Sigmoid colon (tissue), 7 donors: ENCODE measurements around the gene DUSP22. TPM values are rescaled to one million over a fixed set of nuclear protein-coding genes. Genes with fewer than 3 reads are reported as not detected.
A peak's percentile ranks its signal among the peaks of the same experiment; 100 is the strongest.

Experiments used
- DNase-seq: peaks from one replicate; pipeline ENCODE4 v3.0.0-alpha.2; 2019
- H3K27ac ChIP-seq, 4 donors: fragments of 200-600 bp; sonication (generic); one replicate each; pipeline ENCODE4 v1.5.1; 2016 to 2019; ENCODE audit warnings: mild to moderate bottlenecking in 1 of 4
- H3K27me3 ChIP-seq, 3 donors: fragments of 200-600 bp; sonication (generic); one replicate each; pipeline ENCODE4 v1.5.1; 2019; ENCODE audit warnings: mild to moderate bottlenecking in 1 of 3
- H3K36me3 ChIP-seq, 4 donors: fragments of 200-600 bp; sonication (generic); one replicate each; pipeline ENCODE4 v1.5.1; 2016 to 2019
- H3K4me1 ChIP-seq, 4 donors: fragments of 200-600 bp; sonication (generic); one replicate each; pipeline ENCODE4 v1.5.1; 2017 to 2019
- H3K4me3 ChIP-seq, 4 donors: fragments of 200-600 bp; sonication (generic); one replicate each; pipeline ENCODE4 v1.5.1; 2017 to 2019; ENCODE audit warnings: mild to moderate bottlenecking in 2 of 4, moderate library complexity in 1 of 4
- H3K9me3 ChIP-seq, 4 donors: fragments of 200-600 bp in 3 of 4; sonication (generic) in 3 of 4; one replicate each; pipeline versions ENCODE4 v1.5.1 to v1.6.1; 2013 to 2019
- CTCF ChIP-seq, 4 experiments: fragments of 450-650 bp in 3 of 4; fragments of 200-600 bp in 1 of 4; IDR thresholded peaks; one replicate each; pipeline ENCODE4 v1.5.1; 2016 to 2019; ENCODE audit warnings: antibody characterized with exemption in 4 of 4, mild to moderate bottlenecking in 3 of 4, moderate library complexity in 2 of 4
- EP300 ChIP-seq, 4 donors: sonication (generic); formaldehyde crosslinking; IDR thresholded peaks; one replicate each; pipeline ENCODE4 v1.6.1; 2017; ENCODE audit warnings: antibody characterized with exemption in 4 of 4
- POLR2A ChIP-seq, 2 donors: fragments of 450-650 bp; IDR thresholded peaks; one replicate each; pipeline ENCODE4 v1.6.1; 2016; ENCODE audit warnings: antibody characterized with exemption in 2 of 2, mild to moderate bottlenecking in 2 of 2, moderate library complexity in 2 of 2
- POLR2AphosphoS5 ChIP-seq, 4 donors: sonication (generic); formaldehyde crosslinking; IDR thresholded peaks; one replicate each; pipeline ENCODE4 v1.6.1; 2017; ENCODE audit warnings: antibody characterized with exemption in 4 of 4
- WGBS, 2 donors: extraction: QIAGEN DNeasy Blood & Tissue Kit; methylation state at CpG; one replicate each; pipeline ENCODE4 v1.1.7; 2013; 5-methylcytosine and 5-hydroxymethylcytosine counted together
- intact Hi-C: fragments of 100-400 bp; cut with DNase I; formaldehyde crosslinking; loops from one replicate; pipeline ENCODE4 v1.15.1; 2023
- polyA plus RNA-seq, 3 donors: library from polyadenylated mRNA; stranded (reverse); fragments of 200-250 nt; gene quantifications; one replicate each; pipeline ENCODE4 v1.2.3, GENCODE V29; 2013
- total RNA-seq, 4 donors: library from RNA; depleted of rRNA; stranded (reverse); fragments of >200 nt; gene quantifications; one replicate each; pipeline ENCODE4 v1.1.0, GENCODE V29; 2016
- donor health status: healthy with polysubstance abuse.
- donor health status: Bipolar disorder and iron deficiency.
- donor health status: healthy.

Gene DUSP22
- total and polyA plus RNA-seq, 7 donors = 15.7 to 113 (median 55.6) TPM

GRCh38 chr6:359261-360035 lies 67.2 kb downstream of the DUSP22 start:
- Histone ChIP-seq H3K4me3 (no peak overlapping the region), H3K27me3 (no peaks in the 10 kb centered on the region), H3K27ac (no peak overlapping the region), H3K4me1 (no peaks in the 10 kb centered on the region), H3K9me3 (peaks cover 0 to 6% (median 0%) of the 10 kb centered on the region in 4 donors), H3K36me3 (no peaks in the 10 kb centered on the region)
- TF ChIP-seq EP300 (IDR thresholded peaks at IDR 0.05) (no peak), CTCF (IDR thresholded peaks at IDR 0.05) (no peak), POLR2AphosphoS5 (IDR thresholded peaks at IDR 0.05) (no peak), POLR2A (IDR thresholded peaks at IDR 0.05) (no peak)
- DNase-seq = peak; percentile 73
- 79 to 87% methylated on average over 20 of the region's 20 CpGs for WGBS, 2 donors
- intact Hi-C loops = no loop called here

GRCh38 chr6:360349-360748 lies 68.1 kb downstream of the DUSP22 start:
- no peak for DNase-seq
- H3K4me3 ChIP-seq = no peak overlapping the region
- intact Hi-C loops = no loop called here
- no peak overlapping the region for H3K27ac ChIP-seq
- H3K4me1 ChIP-seq = no peaks in the 10 kb centered on the region
- no peak for TF ChIP-seq EP300 (IDR thresholded peaks at IDR 0.05)
- TF ChIP-seq POLR2A (IDR thresholded peaks at IDR 0.05) = no peak
- no peak for TF ChIP-seq POLR2AphosphoS5 (IDR thresholded peaks at IDR 0.05)
- TF ChIP-seq CTCF (IDR thresholded peaks at IDR 0.05) = no peak
- peaks cover 0 to 2% (median 0%) of the 10 kb centered on the region in 3 donors for H3K27me3 ChIP-seq
- H3K9me3 ChIP-seq = peaks cover 0 to 6% (median 0%) of the 10 kb centered on the region in 4 donors
- 82 to 96% methylated on average over 5 of the region's 5 CpGs for WGBS, 2 donors
- no peaks in the 10 kb centered on the region for H3K36me3 ChIP-seq

GRCh38 chr6:360764-361373 lies 68.6 kb downstream of the DUSP22 start:
- Histone ChIP-seq H3K27me3 (peaks cover 0 to 7% (median 0%) of the 10 kb centered on the region in 3 donors), H3K4me1 (no peaks in the 10 kb centered on the region), H3K27ac (no peak overlapping the region), H3K9me3 (peaks cover 0 to 6% (median 0%) of the 10 kb centered on the region in 4 donors), H3K36me3 (no peaks in the 10 kb centered on the region), H3K4me3 (no peak overlapping the region)
- peak; percentile 69 for DNase-seq
- TF ChIP-seq POLR2AphosphoS5 (IDR thresholded peaks at IDR 0.05) = peak in 1 of 4 donors; percentile 4
- no peak for TF ChIP-seq POLR2A (IDR thresholded peaks at IDR 0.05)
- no peak for TF ChIP-seq CTCF (IDR thresholded peaks at IDR 0.05)
- no peak for TF ChIP-seq EP300 (IDR thresholded peaks at IDR 0.05)
- intact Hi-C loops = no loop called here
- 73 to 82% methylated on average over 19 of the region's 19 CpGs for WGBS, 2 donors

- no peaks in the 10 kb centered on the region for H3K36me3 ChIP-seq
- H3K4me3 ChIP-seq = no peak overlapping the region
- peaks cover 0 to 12% (median 0%) of the 10 kb centered on the region in 3 donors for H3K27me3 ChIP-seq
- no peak overlapping the region for H3K27ac ChIP-seq
- no peaks in the 10 kb centered on the region for H3K4me1 ChIP-seq
- TF ChIP-seq CTCF (IDR thresholded peaks at IDR 0.05) (no peak), POLR2A (IDR thresholded peaks at IDR 0.05) (no peak), POLR2AphosphoS5 (IDR thresholded peaks at IDR 0.05) (no peak), EP300 (IDR thresholded peaks at IDR 0.05) (no peak)
- peaks cover 0 to 6% (median 0%) of the 10 kb centered on the region in 4 donors for H3K9me3 ChIP-seq
- DNase-seq = no peak
- intact Hi-C loops = no loop called here
- 63 to 81% methylated on average over 16 of the region's 16 CpGs for WGBS, 2 donors
These were observed 69.3 kb downstream of the DUSP22 start for GRCh38 chr6:361411-362132.
